K562 (cell line): ENCODE data around the gene RING1. TPM values are rescaled to one million over a fixed set of nuclear protein-coding genes. Genes with fewer than 3 reads are reported as not detected.

Source experiments
- ASH1L ChIP-seq: fragments of 450-650 bp; IDR thresholded peaks from 2 replicates; pipeline ENCODE4 v1.6.1; 2018; ENCODE audit warnings: borderline replicate concordance, mild to moderate bottlenecking, low read depth; ENCODE audit not compliant: partially characterized antibody
- BCLAF1 ChIP-seq, 2 experiments: fragments of 450-650 bp in 1 of 2; IDR thresholded peaks; 2 replicates each; pipeline ENCODE4 v1.6.1; 2011 to 2017; ENCODE audit warnings: low read depth in 2 of 2, antibody characterized with exemption in 1 of 2, borderline replicate concordance in 1 of 2, low read length in 1 of 2, mild to moderate bottlenecking in 1 of 2, mixed read lengths in 1 of 2; ENCODE audit not compliant: control insufficient read depth in 1 of 2
- EGR1 ChIP-seq: fragments of 450-650 bp; conservative IDR thresholded peaks from 2 replicates; pipeline ENCODE4 v1.6.1; 2017; ENCODE audit warnings: mild to moderate bottlenecking
- HES1 ChIP-seq: fragments of 450-650 bp; IDR thresholded peaks from 2 replicates; pipeline ENCODE4 v1.6.1; 2016; ENCODE audit warnings: low read depth, mild to moderate bottlenecking, moderate library complexity
- HEY1 ChIP-seq: fragments of 250-450 bp; sonication (Bioruptor Pico); IDR thresholded peaks from 2 replicates; pipeline ENCODE4 v1.5.0; 2020; ENCODE audit warnings: mild to moderate bottlenecking, moderate library complexity, borderline replicate concordance
- L3MBTL2 ChIP-seq: fragments of 450-650 bp; IDR thresholded peaks from 2 replicates; pipeline ENCODE4 v1.6.1; 2016; ENCODE audit warnings: mild to moderate bottlenecking, moderate library complexity
- MEF2D ChIP-seq: conservative IDR thresholded peaks from 2 replicates; pipeline ENCODE4 v1.6.1; 2016; ENCODE audit warnings: low read depth, missing genetic modification characterization, missing compliant biosample characterization
- MIER1 ChIP-seq: fragments of 450-650 bp; IDR thresholded peaks from 2 replicates; pipeline ENCODE4 v1.6.1; 2016; ENCODE audit warnings: antibody characterized with exemption, mild to moderate bottlenecking, low read depth
- SAFB2 ChIP-seq: fragments of 200-400 bp; formaldehyde crosslinking; IDR thresholded peaks from 2 replicates; pipeline ENCODE4 v1.6.1; 2018; ENCODE audit warnings: borderline replicate concordance, low read length, low read depth, moderate library complexity; ENCODE audit not compliant: severe bottlenecking
- SAP30 ChIP-seq: fragments of 200-600 bp; sonication (generic); IDR thresholded peaks from 2 replicates; pipeline ENCODE4 v1.6.1; 2012; ENCODE audit warnings: borderline replicate concordance, low read depth, mild to moderate bottlenecking, moderate library complexity, low read length, control low read depth, inconsistent platforms; ENCODE audit not compliant: insufficient read depth, poor library complexity, severe bottlenecking
- SOX6 ChIP-seq: fragments of 450-650 bp; IDR thresholded peaks from 2 replicates; pipeline ENCODE4 v1.6.1; 2014; ENCODE audit warnings: mild to moderate bottlenecking
- U2AF1 ChIP-seq: fragments of 200-400 bp; formaldehyde crosslinking; optimal IDR thresholded peaks from 2 replicates; pipeline ENCODE3; 2017; ENCODE audit warnings: mild to moderate bottlenecking, low read depth, low read length, moderate library complexity
- ZNF511 ChIP-seq: sonication (generic); formaldehyde crosslinking; IDR thresholded peaks from 2 replicates; pipeline ENCODE4 v1.8.0; 2022; ENCODE audit warnings: mild to moderate bottlenecking, missing genetic modification reagents
- ZNF609 ChIP-seq: sonication (generic); formaldehyde crosslinking; IDR thresholded peaks from 2 replicates; pipeline ENCODE4 v1.8.1; 2023; ENCODE audit warnings: missing genetic modification reagents, mild to moderate bottlenecking, borderline replicate concordance
- ZNF717 ChIP-seq: fragments of 250-450 bp; sonication (Bioruptor Pico); IDR thresholded peaks from 2 replicates; pipeline ENCODE4 v1.5.0; 2021
- ZNF764 ChIP-seq: fragments of 250-450 bp; sonication (Bioruptor Pico); IDR thresholded peaks from 2 replicates; pipeline ENCODE4 v1.4.0; 2020; ENCODE audit warnings: low read depth, mild to moderate bottlenecking, moderate library complexity
- polyA plus RNA-seq, 8 experiments: library from polyadenylated mRNA; depleted of rRNA in 4 of 8; stranded (reverse) in 5 of 8; unstranded in 3 of 8; fragments of >200 nt; fragmentation: Nextera tagmentation in 2 of 8; fragmentation: Illumina TruSeq in 1 of 8; extraction: Ambion mirVana in 2 of 8; extraction: Trizol in 1 of 8; gene quantifications; 2 replicates each; pipeline versions ENCODE4 v1.2.1 to v1.2.3, GENCODE V29; 2011 to 2014; ENCODE audit warnings: inconsistent platforms in 1 of 8, missing spikeins in 1 of 8
- total RNA-seq, 7 experiments: library from RNA; depleted of rRNA in 6 of 7; stranded (reverse); fragments of >200 nt in 6 of 7; fragmentation: Illumina TruSeq in 2 of 7; extraction: Trizol in 2 of 7; gene quantifications; 2 replicates each; pipeline versions ENCODE4 v1.2.1 to v1.2.3, GENCODE V29; 2011 to 2021; ENCODE audit warnings: low replicate concordance in 1 of 7

Gene RING1
- total and polyA plus RNA-seq, 9 of the 15 experiments (the other 6 are each of a cell fraction or from before 2014, with no cell fraction given) = 4.2 to 59.1 (median 36.9) TPM

- TF ChIP-seq BCLAF1 (IDR thresholded peaks at IDR 0.05; ENCODE audit: borderline replicate concordance in 1 of 2, control insufficient read depth in 1 of 2, low read depth in 2 of 2, low read length in 1 of 2) (no peak), ZNF764 (0 out of 2 replicates have a peak, but pooled peaks have one; percentile 20), HES1 (no peak), ASH1L (no peak), MEF2D (tag) (no peak), EGR1 (peak; percentile 85), HEY1 (CRISPR knock-in tag) (no peak), MIER1 (no peak), SAFB2 (no peak), SAP30 (no peak), ZNF717 (CRISPR knock-in tag) (no peak), ZNF511 (no peak; the same call in 1 of the 2 replicates), ZNF609 (CRISPR knock-in tag) (no peak; the same call in 1 of the 2 replicates), SOX6 (peak; percentile 53; the same call in 1 of the 2 replicates), U2AF1 (peak; percentile 97), L3MBTL2 (peak; percentile 45)
Measured at GRCh38 chr6:33200219-33201146, 7.8 kb upstream of the RING1 start, which contains the start of the genes RXRB and SLC39A7 (continued).
